HG03064 (cell line): ENCODE data around the gene USP53.
A peak's percentile ranks its signal among the peaks of the same experiment; 100 is the strongest.
"Not testable (repeated sequence)": the region's sequence is repeated elsewhere in the genome, so short reads cannot be mapped to it uniquely, and the experiment has no call there.

ENCODE experiments used
- ATAC-seq: cut with Tn5 transposase; IDR thresholded peaks from one replicate; pipeline ENCODE4 v1.9.1; 2021; ENCODE audit warnings: low read depth; ENCODE audit not compliant: unreplicated experiment

The USP53 gene

DNA sequence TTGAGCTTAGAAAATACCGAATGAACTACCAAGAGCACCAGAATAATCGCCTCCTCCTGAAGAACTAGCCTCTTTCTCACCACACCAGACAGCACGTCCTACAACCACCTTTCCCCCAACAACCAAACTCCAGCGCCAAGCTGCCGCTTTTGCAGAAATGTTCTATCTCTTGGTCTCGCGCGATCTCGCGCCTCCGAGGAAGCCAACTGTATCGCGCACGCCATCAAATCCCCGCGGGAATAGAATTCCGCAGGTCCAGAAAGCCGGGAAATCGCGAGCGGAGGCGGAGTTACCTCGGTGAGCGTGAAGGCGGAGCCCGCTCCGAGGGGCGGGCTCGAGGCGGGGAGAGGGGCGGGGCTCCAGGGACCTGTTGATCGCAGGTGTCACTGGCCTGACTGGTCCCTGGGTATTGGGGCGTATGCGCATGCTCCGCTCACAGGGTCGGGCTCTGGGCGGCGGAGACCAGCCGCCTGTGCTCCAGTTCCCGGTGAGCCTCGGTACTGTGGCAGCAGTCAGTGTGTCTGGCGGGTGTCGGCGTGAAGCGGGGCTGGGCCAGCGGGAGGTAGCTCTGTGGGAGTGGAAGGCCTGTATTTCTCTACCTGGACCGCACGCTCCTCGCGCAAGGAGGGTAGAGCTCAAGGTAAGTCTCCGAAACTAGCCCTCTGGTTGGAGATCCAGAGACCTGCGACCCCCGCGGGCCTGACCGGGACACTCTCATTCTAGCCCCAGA, at the start of gene USP53:
USP53 (plus strand) TSS at position 480 of the 730 bp plus-strand sequence. CDS start 27,047 bp downstream, outside the sequence.
- ATAC-seq, result peak; percentile 95

- no peak for ATAC-seq
Measured at GRCh38 chr4:119165767-119166166, 46.7 kb upstream of the USP53 start.

DNA sequence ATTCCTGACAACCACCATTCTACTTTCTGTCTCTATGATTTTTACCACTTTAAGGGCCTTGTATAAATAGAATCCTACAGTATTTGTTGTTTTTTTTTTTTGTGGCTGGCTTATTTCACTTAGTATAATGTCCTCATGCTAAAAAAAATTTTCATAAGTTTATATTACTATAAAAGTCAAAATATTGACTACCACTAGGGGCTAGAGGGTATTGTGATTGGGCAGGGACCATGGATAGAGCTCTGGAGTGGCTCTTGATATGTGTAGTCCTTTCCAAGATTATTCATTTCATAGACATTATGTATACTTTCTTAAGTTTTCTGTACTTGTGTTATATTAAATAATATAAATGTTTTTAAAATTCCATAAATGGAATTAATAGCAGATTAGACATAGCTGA, 42.3 kb upstream of the USP53 start:
- no peak for ATAC-seq

DNA sequence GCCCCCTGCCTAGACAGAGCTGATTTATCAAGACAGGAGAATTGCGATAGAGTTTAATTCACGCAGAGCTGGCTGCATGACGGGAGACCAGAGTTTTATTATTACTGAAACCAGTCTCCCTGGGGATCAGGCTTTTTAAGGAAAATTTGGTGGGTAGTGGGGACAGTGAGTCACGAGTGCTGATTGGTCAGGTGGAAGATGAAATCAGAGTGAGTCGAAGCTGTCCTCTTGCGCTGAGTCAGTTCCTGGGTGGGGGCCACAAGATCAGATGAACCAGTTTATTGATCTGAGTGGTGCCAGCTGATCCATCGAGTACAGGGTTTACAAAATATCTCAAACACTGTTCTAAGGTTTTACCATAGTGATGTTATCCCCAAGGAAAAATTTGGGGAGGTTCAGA, 40.3 kb upstream of the USP53 start:
- ATAC-seq, result no peak

GRCh38 chr4:119173729-119174361, 38.7 kb upstream of the USP53 start:
- not testable (repeated sequence) for ATAC-seq

DNA sequence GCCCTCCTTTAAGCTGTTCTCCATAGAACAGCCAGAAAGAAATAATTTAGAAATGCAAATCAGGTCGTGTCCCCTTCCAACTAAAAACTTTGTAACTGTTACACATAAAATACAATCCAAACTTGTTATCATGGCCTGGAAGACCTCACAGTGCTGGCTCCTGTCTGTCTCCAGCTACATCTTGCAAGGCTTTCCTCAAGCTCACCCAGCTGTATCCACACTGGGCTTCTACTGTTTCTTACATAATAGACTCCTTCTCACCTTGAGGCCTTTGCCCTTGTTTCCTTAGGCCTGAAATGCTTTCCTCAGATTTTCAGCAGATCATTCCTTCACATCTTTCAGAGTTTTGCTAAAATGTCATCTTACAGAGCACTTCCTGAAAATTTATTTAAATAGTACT, 33.5 kb upstream of the USP53 start:
- no peak for ATAC-seq

GRCh38 chr4:119184128-119184527, 28.4 kb upstream of the USP53 start:
- no peak for ATAC-seq

GRCh38 chr4:119189638-119190037, 22.9 kb upstream of the USP53 start:
- ATAC-seq, result no peak

DNA sequence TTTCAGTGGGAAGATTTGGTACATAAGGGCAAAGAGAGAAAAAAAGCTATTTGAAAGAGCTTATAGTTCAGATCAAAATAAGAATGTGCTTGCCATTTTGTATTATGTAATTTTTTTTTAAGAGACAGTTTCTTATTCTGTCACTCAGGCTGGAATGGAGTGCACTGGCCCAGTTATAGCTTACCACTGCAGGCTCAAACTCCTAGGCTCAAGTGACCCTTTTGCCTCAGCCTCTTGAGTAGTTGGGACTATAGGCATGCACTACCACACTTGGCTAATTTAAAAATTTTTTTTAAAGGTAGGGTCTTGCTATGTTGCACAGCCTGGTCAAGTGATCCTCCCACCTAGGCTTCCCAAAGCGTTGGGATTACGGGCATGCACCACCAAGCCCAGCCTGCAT, 22.2 kb upstream of the USP53 start:
- no peak for ATAC-seq

DNA sequence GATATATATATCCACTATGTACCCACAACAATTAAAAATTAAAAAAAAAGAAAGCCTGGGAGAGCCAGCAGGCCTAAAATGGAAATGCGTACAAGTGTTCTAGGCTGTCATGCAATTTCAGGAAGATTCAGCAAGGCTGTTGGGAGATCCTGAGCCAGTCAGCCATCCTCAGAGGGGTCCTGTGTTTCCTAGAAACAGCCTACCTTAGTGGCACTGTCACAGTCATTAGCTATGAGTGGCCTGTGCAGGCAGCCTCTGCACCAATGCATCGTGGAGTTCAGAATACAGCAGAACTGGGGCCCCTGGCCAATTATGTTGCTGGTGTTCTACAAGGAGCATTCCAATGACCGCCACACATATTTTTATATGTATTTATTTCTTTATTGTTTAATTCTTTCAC, 21.0 kb upstream of the USP53 start:
- no peak for ATAC-seq

GRCh38 chr4:119197772-119198212, 14.7 kb upstream of the USP53 start:
- no peak for ATAC-seq

DNA sequence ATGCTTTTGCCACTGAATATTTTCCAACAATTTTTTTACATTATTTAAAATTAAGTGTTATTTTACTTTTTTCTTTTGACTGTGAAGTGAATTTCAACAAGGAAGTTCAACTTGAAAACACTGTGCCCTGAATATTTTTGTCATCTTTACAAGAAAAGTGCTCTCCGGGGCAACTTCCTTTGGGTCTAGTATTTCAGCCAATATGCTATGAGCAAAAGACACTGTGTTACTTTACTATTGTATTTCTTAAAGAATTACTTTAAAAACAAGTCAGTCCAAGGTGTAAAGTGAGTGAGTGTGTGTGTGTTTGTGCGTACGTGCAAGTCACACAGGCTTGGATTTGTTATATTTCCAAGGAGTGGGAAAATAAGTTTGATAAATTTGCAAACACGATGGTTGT, 7.6 kb upstream of the USP53 start:
- no peak for ATAC-seq

- no peak for ATAC-seq
Measured at GRCh38 chr4:119205690-119206089, 6.8 kb upstream of the USP53 start.

DNA sequence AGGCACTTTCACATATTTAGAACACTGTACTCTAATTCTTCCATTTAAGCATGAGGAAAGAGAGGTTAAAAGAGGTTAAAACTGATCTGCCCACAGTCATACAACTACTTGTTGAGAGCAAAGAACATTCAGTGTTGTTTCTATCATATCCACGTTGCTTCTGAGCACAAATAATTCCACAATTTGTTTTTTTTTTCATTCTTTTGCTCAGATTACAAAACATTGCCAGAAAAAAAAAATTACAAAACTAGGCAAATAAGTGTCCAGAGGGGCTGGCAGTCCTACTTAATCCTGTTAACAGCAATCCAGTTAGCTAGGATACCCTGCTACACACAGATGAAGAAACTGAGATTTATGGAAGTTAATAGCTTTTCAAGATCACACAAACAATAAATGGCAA, 6.3 kb upstream of the USP53 start:
- ATAC-seq, result no peak

DNA sequence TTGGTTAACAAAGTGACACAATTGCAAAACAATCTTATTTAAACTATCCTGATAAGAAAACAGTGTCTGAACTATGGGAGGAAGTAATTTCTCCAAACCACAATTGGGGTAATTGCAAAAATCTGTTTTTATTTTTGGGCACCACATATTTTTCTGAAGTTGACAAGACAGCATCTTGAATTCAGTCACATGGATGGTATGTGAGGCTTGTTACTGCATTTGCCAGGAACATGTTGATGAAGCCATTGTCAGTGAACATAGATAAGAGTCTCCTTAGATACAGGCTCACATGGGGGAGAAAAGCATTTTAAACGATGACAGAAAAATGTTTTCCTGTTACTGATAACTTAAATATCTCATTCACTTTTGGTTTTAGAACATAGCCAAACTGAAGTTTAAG, 5.5 kb upstream of the USP53 start:
- no peak for ATAC-seq

GRCh38 chr4:119209077-119209476, 3.4 kb upstream of the USP53 start:
- ATAC-seq, result no peak

- no peak for ATAC-seq
Measured at GRCh38 chr4:119209586-119209985, 2.9 kb upstream of the USP53 start.

DNA sequence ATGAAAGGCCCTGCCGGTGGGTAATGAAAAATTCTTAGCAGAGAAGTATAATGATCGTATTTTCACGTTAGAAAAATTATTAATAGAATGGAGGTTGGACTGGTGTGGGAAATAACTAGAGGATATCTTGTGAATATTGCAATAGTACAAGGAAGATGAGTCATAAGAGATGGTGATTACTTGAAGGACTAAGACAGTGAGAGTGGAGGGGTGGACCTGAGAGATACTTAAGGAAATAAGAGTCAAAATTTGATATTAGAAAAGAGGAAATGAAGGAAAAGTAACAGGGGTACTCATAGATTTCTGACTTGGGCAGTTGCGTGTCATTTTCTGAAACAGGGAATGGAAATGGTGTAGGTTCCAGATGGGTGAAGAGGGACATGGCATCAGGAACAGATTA, 1.7 kb upstream of the USP53 start:
- ATAC-seq, result no peak

DNA sequence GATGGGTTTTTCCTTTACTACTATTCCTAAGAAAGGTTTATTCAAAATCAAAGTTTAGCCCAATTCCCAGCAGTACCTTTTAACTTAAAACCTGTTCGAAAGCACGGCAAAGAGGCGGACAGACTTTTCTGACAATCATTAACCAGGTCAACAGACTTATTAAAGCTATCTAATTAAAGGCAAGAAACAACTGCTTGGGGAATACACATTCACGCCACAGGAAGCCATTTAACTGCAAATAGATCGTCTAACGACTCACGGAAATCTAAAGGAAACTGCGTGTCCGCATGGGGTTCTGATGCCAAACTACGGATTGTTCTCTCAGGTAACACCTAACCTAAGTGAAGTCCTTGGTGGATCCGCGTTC, 663 bp upstream of the USP53 start:
- ATAC-seq, result peak; percentile 14

DNA sequence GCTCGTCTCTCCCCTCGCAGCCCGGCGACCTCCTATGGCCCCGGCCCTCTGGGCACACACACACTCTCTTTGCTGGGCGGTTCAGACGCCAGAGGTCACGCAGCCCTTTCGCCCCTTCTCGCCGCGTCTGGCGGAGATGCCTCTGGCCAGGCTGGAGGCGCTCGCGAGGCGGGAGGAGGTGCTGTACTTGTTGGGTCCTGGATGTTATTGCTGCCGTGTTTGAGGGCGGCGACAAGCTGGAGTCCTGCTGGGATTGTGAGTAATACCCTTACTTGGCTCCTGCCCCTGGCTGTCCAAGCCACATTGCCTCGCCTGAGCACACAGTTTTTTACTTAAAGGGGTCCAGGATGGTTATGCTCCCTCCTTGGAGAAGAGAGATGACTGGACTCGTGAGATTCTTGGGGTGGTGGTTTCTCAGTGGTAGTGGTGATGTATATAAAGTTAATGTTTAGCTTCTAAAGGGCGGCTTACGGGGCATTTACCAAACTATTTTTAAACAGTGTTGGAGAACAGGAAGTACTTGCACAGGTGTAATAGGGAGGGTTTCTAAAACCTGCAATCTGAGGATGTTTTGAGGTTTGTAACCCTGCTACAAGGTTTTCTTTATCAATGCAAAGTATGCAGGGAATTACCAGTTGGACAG, 572 bp downstream of the USP53 start:
- ATAC-seq, result peak; percentile 52

DNA sequence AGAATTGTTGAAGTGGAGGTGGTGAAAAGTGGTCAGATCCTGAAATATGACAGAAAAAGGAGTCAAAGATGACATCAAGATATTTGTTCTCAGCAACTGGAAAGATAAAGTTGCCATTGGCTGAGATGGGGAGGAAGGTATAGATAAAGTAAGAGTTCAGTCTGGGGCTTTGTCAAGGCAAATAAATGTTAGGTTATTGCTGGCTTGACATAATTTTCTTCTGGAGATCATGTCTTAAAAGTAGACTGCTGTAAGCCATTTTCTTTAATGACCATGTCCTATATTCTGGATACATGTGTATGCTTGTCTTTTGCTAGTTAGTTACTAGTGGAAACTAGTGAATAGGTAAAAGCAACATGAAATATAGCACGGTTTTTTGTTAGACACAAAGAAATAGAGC, 5.6 kb downstream of the USP53 start:
- no peak for ATAC-seq

- ATAC-seq, result no peak
Measured at GRCh38 chr4:119221412-119221811, 8.9 kb downstream of the USP53 start.
